OCI-M1 (cell line): ENCODE data around the gene APOB.
A peak's percentile ranks its signal among the peaks of the same experiment; 100 is the strongest.

ENCODE experiments used
- DNase-seq: peaks from one replicate; lab custom pipeline; 2025; lab: John Stamatoyannopoulos, UW

Gene APOB

GRCh38 chr2:21005111-21005699, 38.7 kb downstream of the APOB start:
- no peak for DNase-seq

- DNase-seq = no peak
Observed at GRCh38 chr2:21004181-21004572, 39.7 kb downstream of the APOB start.

DNA sequence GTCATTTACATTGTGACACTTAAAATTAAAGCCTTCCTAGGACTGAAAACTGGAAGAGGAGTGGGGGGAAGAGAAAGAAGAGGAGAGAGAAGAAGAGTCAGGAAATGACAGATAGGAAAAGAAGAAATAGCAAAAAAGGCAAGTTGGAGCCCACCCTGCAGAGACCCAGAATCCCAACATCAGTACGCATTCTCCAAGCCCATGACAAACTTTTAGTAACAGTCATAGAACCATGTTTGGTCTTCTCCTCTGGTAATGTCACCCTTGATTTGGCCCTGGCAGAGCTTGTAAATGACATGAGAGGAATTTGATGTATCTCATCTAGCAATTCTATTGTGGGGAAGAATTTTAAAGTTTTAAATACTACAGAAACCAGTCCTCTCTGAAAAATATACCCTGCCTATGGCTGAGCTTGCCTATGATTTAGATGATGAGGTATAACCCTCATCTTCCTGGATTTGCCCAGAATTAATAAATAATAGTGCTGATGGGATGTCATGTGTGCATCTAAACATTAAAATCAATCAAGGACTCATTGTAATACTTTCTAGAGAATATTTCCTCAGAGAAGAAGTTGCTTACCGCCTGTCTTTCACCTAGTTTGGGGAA, 40.2 kb downstream of the APOB start:
- DNase-seq = no peak

GRCh38 chr2:21002814-21003192, 41.1 kb downstream of the APOB start:
- no peak for DNase-seq

- DNase-seq = no peak
Observed at GRCh38 chr2:21001988-21002813, 41.7 kb downstream of the APOB start.

- DNase-seq = no peak
Observed at GRCh38 chr2:21001225-21001946, 42.5 kb downstream of the APOB start.

GRCh38 chr2:20999906-21000645, 43.8 kb downstream of the APOB start:
- no peak for DNase-seq

- no peak for DNase-seq
Observed at GRCh38 chr2:20998972-20999905, 44.6 kb downstream of the APOB start.

DNA sequence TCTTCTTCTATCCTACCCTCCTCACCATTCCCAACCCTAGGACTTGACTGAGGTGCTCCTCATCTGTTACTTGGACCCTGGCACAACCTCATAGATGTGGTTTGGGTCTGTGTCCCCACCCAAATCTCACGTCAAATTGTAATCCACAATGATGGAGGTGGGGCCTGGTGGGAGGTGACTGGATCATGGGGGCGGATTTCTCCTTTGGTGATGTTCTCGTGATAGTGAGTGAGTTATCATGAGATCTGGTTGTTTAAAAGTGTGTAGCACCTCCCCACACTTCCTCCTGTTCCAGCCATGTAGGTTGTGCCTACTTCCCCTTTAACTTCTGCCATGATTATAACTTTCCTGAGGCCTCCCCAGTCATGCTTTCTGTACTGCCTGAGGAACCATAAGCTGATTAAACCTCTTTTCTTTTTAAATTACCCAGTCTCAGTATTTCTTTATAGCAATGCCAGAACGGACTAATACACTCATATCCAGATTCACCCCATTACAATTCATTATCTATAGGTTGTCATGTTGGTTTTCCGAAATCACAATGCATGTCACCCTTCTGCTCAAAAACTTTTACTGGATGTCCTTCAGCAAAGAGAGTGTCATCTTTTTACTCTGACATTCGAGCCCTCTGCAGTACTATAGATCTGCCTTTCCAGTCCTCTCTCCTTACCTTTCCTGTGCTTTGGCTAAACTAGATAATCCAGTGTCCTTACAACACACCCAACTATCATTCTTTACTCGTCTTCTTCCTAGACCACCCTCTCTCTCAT, 45.7 kb downstream of the APOB start:
- DNase-seq = peak; percentile 19

DNA sequence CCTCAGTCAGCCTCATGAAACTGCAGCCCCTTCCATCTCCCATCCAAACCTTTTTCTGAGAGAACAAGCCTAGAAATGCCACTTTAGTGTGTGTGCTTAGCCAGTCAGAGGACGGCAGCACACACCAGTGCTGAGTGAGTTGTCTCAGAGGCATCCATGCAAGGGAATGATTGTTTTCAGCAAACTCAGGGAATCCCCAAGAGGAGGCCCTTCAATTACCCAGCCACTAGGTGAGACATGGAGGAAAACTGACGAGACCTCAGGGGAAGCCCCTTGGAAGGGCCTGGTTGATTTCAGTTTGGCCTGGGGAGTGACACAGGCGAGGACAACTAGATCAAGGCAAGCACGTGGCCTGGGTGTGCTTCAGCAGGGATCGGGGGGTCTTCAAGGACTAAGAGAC, 49.7 kb downstream of the APOB start:
- DNase-seq = no peak

DNA sequence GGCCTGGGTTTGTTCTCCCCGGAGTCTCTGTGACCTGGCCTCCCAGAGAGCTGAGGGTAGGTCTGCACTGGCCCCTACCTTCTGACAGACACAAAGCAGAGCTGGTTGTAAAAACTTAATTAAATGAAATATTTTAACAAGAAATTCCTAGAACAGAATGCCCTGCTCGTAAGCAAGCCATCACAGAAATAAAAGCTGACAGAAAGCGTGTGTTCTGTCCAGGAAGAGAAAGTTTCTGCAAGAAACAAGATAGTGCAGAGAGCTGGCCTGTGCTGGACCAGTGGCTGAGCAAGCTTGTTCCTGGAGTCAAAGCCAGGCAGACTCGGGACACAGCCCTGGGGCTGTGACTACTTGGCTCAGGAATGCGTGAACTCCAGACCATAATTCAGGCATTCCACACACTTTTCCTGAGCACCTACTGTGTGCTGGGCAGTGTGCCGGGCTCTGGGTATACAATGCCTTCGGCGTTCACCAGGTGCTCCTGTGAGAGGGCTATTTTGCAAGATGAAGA, 51.6 kb downstream of the APOB start:
- DNase-seq = no peak

DNA sequence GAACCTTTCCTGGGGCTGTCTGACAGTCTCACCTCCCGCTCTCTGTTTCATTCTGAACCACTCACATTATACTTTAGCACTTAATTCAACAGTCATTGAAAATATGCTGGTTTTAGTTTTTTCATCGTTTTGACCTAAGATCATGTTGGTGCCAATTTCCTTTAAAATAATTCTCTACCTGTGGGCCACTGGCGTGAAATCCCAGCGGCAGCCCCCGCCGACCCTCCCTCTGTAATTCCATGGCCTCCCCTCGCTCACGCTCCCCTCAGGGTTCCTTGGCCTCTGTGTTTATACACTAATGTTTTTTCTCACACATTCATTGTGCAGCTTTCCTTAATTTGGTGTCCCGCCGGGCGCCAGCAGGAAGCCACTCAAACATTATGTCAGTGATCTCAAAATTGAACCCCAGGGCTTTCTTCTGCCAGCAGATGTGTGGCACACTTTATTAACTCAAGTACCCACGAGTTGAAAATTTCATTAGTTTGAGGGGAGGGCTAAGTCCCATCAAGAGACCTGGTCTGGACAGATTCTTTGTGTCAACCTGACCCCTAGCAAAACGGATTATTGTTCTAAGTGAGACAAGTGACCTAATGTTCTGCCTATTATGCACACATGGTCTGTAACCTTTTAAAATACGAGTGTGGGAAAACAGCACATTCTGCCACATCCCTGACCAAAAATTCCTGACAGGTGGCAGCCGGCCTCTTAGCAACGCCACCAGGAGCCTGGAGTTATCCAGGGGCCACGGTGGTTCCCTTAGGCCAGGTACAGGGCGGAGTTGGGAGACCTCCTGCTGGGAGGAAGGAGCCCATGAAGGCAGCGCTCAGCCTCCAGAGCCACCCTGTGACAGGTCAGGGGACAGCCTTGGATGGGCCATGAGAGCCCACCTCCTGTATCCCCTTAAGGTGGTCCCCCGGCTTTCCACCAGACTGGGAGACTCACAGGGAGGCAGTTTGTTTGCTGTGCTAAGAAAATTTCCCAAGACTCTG, 53.1 kb downstream of the APOB start:
- DNase-seq = no peak

DNA sequence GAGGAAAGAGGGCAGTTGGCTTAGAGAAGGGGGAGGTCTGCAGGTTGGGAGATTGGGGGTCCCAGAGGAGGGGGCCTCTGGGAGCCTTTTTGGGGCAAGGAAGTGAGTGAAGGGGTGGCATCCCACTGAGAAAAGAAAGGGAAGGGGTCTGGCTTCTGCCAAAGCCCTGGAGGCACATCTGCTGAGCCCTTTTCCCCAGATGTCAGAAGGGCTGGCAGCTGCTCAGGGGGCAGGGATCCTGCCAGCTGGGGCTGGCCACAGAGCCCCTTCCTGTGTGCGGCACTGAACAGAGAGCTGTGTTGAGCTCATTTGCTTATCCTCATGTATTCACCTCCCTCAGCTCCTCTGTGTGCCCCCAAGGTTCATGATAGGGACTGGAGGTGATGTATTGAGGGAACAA, 54.5 kb downstream of the APOB start:
- DNase-seq = no peak

GRCh38 chr2:20988905-20989304, 55.0 kb downstream of the APOB start:
- DNase-seq = no peak

DNA sequence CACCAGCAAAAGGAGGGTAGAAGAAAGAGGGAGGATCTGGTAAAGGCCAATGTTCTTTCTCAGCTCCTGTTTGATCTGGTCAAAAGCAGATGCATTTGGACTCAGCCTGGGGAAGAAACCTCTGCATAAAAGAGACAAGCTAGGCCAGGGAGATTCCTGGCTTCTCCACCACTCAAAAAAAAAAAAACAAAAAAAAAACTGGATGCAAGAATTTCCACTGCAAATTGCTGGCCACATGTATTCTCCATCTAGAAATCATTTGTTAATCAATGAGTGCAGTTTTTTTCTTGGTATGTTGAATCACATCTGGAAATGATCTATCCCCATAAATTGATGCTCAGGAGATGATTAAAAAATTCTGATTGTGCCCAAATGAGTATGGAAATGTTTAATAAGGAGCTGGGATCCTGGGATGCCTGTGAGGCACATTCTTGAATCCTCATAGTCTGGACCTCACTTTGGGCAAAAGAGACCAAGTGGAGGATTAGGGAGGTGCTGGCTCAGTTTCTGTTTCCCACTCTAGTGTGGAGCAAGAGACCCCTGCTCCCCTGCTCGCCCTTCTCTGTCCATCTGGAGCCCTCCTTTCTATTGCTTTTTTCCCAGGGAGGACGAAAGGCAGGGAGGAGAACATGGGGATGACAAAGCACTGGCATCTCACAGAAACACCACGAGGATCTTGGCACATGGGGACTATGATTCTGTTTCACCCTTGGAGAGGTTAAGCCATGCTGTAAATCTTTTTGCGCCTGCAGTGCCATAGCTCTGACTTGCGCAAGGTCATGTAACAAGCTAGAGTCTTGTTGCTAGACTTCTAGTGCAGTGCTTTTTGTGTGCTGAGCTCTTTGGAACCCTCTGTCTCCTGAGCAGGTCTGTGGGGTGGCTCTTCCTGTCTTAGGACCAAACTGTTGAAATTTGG, 57.6 kb downstream of the APOB start:
- no peak for DNase-seq

- no peak for DNase-seq
Observed at GRCh38 chr2:20985062-20985461, 58.8 kb downstream of the APOB start.

- DNase-seq = no peak
Observed at GRCh38 chr2:20984408-20984807, 59.5 kb downstream of the APOB start.

DNA sequence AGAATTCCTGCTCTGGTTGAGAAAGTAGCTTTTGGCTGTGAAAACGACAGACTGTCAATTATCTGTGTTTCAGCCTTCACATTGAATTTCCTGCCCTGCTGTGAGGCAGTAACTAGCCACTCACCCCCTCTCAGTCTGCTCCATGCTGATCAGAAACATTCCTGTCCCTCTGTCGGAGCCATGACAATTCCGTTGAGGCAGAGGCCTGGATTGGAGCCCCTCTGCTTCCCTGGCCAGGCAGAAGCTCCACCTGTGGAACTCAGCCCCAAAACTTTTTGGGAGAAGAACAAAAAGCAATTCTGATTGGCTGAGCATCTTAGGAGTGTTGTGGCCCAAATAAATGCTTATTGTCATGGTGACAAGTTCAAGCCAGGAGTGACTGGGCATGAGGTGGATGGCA, 60.0 kb downstream of the APOB start:
- DNase-seq = no peak
